ENCODE results near the gene AGR3.
A peak's percentile ranks its signal among the peaks of the same experiment; 100 is the strongest.

AGR3 gene

GRCh38 chr7:16915405-16915804 lies 33.6 kb upstream of the AGR3 start:
- no peak overlapping the region for H3K4me3 ChIP-seq (ENCODE audit: low read length)
- no peaks in the 10 kb centered on the region for H3K27me3 ChIP-seq (ENCODE audit: insufficient read depth, low read length)
- peak overlapping the region; percentile 41 for H2AFZ ChIP-seq (ENCODE audit: low read depth, low read length)
- no peaks in the 10 kb centered on the region for H3K36me3 ChIP-seq (ENCODE audit: insufficient read depth, low read length)
- H3K9me3 ChIP-seq (ENCODE audit: low read length): peaks cover 2% of the 10 kb centered on the region
- peaks cover 23% of the 10 kb centered on the region for H3K4me1 ChIP-seq (ENCODE audit: insufficient read depth, low read length)

DNA sequence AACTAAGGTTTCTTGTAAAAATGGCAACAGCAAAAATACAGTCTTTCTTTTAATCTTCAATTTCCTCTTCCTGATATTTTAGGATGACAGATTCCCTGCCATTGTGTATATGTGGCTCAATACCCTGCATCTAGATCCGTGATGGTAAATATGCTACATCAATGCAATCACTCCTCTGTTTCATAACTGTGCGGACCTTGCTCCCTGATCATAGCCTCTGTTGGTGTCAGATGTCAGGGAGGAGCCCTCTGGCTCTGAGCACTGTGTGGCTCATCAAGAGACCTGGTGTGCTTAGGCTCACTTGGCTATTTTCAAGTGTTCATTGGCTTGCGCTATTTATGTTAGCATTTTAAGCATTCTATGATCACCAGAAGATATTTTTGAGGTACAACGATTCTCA lies 33.0 kb upstream of the AGR3 start:
- H3K36me3 ChIP-seq (ENCODE audit: insufficient read depth, low read length): no peaks in the 10 kb centered on the region
- H3K9me3 ChIP-seq (ENCODE audit: low read length): peaks cover 2% of the 10 kb centered on the region
- H2AFZ ChIP-seq (ENCODE audit: low read depth, low read length): no peak overlapping the region
- no peaks in the 10 kb centered on the region for H3K27me3 ChIP-seq (ENCODE audit: insufficient read depth, low read length)
- peaks cover 23% of the 10 kb centered on the region for H3K4me1 ChIP-seq (ENCODE audit: insufficient read depth, low read length)
- no peak overlapping the region for H3K4me3 ChIP-seq (ENCODE audit: low read length)

- Histone ChIP-seq H2AFZ (ENCODE audit: low read depth, low read length) (no peak overlapping the region), H3K4me3 (ENCODE audit: low read length) (no peak overlapping the region), H3K9me3 (ENCODE audit: low read length) (peaks cover 2% of the 10 kb centered on the region), H3K36me3 (ENCODE audit: insufficient read depth, low read length) (no peaks in the 10 kb centered on the region), H3K27me3 (ENCODE audit: insufficient read depth, low read length) (no peaks in the 10 kb centered on the region), H3K4me1 (ENCODE audit: insufficient read depth, low read length) (peaks cover 23% of the 10 kb centered on the region)
Observed at GRCh38 chr7:16913643-16914042, 31.9 kb upstream of the AGR3 start.

DNA sequence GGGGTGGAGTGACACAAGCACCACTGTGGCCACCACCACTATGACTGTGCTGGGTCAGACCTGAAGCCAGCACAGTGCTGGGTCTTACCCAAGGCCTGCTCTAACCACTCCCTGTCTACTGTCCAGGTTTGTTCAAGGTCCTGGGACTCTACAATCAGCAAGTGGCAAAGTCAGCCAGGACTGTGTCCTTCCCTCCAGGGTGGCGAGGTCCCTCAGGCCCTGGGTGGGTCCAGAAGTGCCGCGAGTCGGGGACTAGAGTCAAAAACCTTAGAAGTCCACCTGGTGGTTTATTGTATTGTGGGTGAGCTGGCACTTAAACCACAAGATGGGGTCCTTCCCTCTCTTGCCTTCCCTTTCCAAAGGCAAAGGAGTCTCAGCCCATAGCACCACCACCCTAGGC lies 30.8 kb upstream of the AGR3 start:
- no peak overlapping the region for H2AFZ ChIP-seq (ENCODE audit: low read depth, low read length)
- peaks cover 17% of the 10 kb centered on the region for H3K4me1 ChIP-seq (ENCODE audit: insufficient read depth, low read length)
- H3K27me3 ChIP-seq (ENCODE audit: insufficient read depth, low read length): no peaks in the 10 kb centered on the region
- peaks cover 2% of the 10 kb centered on the region for H3K9me3 ChIP-seq (ENCODE audit: low read length)
- H3K4me3 ChIP-seq (ENCODE audit: low read length): no peak overlapping the region
- no peaks in the 10 kb centered on the region for H3K36me3 ChIP-seq (ENCODE audit: insufficient read depth, low read length)

GRCh38 chr7:16908561-16908960 lies 26.8 kb upstream of the AGR3 start:
- Histone ChIP-seq H3K9me3 (ENCODE audit: low read length) (peaks cover 2% of the 10 kb centered on the region), H2AFZ (ENCODE audit: low read depth, low read length) (no peak overlapping the region), H3K27me3 (ENCODE audit: insufficient read depth, low read length) (no peaks in the 10 kb centered on the region), H3K4me3 (ENCODE audit: low read length) (no peak overlapping the region), H3K36me3 (ENCODE audit: insufficient read depth, low read length) (no peaks in the 10 kb centered on the region), H3K4me1 (ENCODE audit: insufficient read depth, low read length) (peaks cover 18% of the 10 kb centered on the region)

GRCh38 chr7:16905300-16906044 lies 23.7 kb upstream of the AGR3 start:
- H3K9me3 ChIP-seq (ENCODE audit: low read length): peaks cover 4% of the 10 kb centered on the region
- peaks cover 18% of the 10 kb centered on the region for H3K4me1 ChIP-seq (ENCODE audit: insufficient read depth, low read length)
- H2AFZ ChIP-seq (ENCODE audit: low read depth, low read length): peak overlapping the region; percentile 48
- no peaks in the 10 kb centered on the region for H3K27me3 ChIP-seq (ENCODE audit: insufficient read depth, low read length)
- H3K4me3 ChIP-seq (ENCODE audit: low read length): no peak overlapping the region
- no peaks in the 10 kb centered on the region for H3K36me3 ChIP-seq (ENCODE audit: insufficient read depth, low read length)

GRCh38 chr7:16904076-16904475 lies 22.3 kb upstream of the AGR3 start:
- Histone ChIP-seq H3K27me3 (ENCODE audit: insufficient read depth, low read length) (no peaks in the 10 kb centered on the region), H2AFZ (ENCODE audit: low read depth, low read length) (no peak overlapping the region), H3K4me3 (ENCODE audit: low read length) (no peak overlapping the region), H3K4me1 (ENCODE audit: insufficient read depth, low read length) (peaks cover 18% of the 10 kb centered on the region), H3K9me3 (ENCODE audit: low read length) (peaks cover 6% of the 10 kb centered on the region), H3K36me3 (ENCODE audit: insufficient read depth, low read length) (no peaks in the 10 kb centered on the region)

DNA sequence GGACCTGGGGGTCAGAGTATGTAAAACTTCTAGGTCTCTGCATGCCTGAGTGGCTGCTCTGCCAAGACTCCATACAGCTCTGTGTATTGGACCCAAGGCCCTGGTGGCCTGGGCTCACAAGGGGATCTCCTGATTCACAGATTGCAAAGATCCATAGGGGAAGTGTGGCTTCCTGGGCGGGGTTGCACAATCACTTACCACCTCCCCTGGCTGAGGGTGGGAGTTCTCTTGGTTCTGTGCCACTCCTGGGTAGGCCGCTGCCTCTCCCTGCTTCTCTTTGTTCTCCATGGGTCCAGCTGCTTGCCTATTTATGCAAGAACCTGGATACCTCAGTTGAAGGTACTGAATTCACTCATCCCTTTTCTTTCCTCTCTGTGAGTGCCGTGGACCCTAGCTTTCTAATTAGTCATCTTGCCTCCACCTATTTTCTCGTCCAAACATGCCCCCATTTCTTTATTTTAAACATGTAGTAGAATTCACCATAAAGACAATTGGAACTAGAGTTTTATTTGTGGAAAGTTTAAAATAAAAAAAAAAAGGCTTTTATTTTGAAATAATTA lies 18.5 kb upstream of the AGR3 start:
- no peak overlapping the region for H2AFZ ChIP-seq (ENCODE audit: low read depth, low read length)
- peaks cover 7% of the 10 kb centered on the region for H3K9me3 ChIP-seq (ENCODE audit: low read length)
- no peaks in the 10 kb centered on the region for H3K27me3 ChIP-seq (ENCODE audit: insufficient read depth, low read length)
- H3K36me3 ChIP-seq (ENCODE audit: insufficient read depth, low read length): no peaks in the 10 kb centered on the region
- no peak overlapping the region for H3K4me3 ChIP-seq (ENCODE audit: low read length)
- H3K4me1 ChIP-seq (ENCODE audit: insufficient read depth, low read length): peaks cover 10% of the 10 kb centered on the region

DNA sequence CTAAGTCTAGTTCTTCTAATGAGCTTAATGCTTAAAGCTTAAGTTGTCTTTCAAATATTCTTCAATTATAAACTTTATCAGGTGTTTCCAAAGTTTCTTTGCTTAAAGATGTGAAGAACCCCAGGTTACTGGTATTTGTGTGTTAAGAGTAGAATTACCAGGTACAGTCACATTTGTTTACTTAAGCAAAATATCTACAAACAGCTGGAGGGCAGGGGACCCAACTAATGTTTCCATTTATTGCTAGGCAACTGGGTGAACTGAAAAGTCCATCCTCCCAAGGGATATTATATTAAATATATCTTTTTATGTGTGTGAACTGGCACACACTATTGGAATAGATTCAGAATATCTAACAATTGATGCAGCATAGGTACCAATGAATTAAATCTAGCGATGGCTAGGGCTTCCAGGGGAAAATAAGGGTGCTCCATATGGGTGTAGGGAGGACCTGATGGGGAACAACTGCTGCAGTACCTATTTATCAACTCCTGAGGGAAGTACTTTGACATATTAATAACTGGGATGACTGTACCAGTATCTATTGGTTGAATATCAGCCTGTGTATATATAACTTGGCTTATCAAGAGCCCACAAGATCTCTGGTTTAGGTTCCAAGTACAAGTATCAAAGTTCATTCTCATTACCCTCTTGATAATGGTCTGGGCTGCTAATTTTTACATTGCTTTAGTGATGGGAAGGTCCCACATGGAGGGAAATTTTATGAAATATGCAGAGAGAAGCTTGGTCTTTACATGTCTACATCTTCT lies 10.3 kb upstream of the AGR3 start:
- H3K4me1 ChIP-seq (ENCODE audit: insufficient read depth, low read length): no peaks in the 10 kb centered on the region
- no peaks in the 10 kb centered on the region for H3K9me3 ChIP-seq (ENCODE audit: low read length)
- H3K27me3 ChIP-seq (ENCODE audit: insufficient read depth, low read length): no peaks in the 10 kb centered on the region
- no peak overlapping the region for H3K4me3 ChIP-seq (ENCODE audit: low read length)
- H3K36me3 ChIP-seq (ENCODE audit: insufficient read depth, low read length): no peaks in the 10 kb centered on the region
- peak overlapping the region; percentile 47 for H2AFZ ChIP-seq (ENCODE audit: low read depth, low read length)

DNA sequence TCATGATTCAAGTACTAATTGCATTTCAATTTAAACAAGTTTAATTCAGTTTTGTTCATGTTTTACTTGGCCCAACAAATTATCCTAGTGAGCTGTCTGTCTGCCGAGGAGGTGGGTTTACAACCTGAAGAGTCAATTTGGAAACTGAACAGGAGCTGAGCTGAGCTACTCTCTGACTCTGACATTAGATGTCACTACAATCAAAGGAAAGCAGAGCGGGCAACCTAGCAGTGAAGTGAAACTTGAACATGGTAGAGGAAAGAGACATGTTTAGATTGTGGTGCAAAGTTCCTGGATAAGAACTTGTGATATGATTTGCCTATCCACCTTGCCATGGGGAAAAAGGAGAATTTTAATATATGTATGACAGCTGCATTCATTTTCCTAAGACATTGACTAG lies 9.6 kb upstream of the AGR3 start:
- peak overlapping the region; percentile 47 for H2AFZ ChIP-seq (ENCODE audit: low read depth, low read length)
- no peaks in the 10 kb centered on the region for H3K27me3 ChIP-seq (ENCODE audit: insufficient read depth, low read length)
- no peaks in the 10 kb centered on the region for H3K36me3 ChIP-seq (ENCODE audit: insufficient read depth, low read length)
- no peaks in the 10 kb centered on the region for H3K4me1 ChIP-seq (ENCODE audit: insufficient read depth, low read length)
- H3K4me3 ChIP-seq (ENCODE audit: low read length): no peak overlapping the region
- peaks cover 1% of the 10 kb centered on the region for H3K9me3 ChIP-seq (ENCODE audit: low read length)

DNA sequence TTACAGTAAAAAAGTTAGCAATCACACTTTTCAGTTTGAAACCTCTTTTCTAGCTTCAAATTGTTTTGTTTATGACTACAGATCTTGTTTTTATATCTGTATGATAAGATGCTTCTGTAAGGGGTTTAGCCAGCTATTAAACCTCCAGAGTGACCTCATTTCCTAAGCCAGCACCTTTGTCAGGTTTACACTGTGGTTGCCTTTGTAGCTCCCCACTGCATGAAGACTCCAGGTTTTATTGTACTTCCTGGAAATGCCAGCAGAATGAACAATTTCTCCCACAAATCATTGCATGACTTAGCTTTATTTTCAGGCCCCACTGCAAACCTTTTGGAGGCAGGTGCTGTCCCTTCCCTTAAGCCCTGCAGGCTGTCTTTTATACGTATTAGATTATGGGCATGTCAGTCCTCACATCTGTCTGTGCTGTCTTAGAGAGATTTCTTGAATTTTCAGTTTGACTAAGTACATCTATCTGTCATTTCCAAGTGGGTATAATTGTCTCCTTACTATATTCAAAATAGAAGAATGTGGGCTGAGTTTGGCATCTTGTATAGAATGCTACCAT lies 8.2 kb upstream of the AGR3 start:
- peaks cover 1% of the 10 kb centered on the region for H3K9me3 ChIP-seq (ENCODE audit: low read length)
- H3K36me3 ChIP-seq (ENCODE audit: insufficient read depth, low read length): no peaks in the 10 kb centered on the region
- no peak overlapping the region for H2AFZ ChIP-seq (ENCODE audit: low read depth, low read length)
- H3K27me3 ChIP-seq (ENCODE audit: insufficient read depth, low read length): no peaks in the 10 kb centered on the region
- H3K4me1 ChIP-seq (ENCODE audit: insufficient read depth, low read length): no peaks in the 10 kb centered on the region
- no peak overlapping the region for H3K4me3 ChIP-seq (ENCODE audit: low read length)

GRCh38 chr7:16889305-16889704 lies 7.5 kb upstream of the AGR3 start:
- Histone ChIP-seq H3K9me3 (ENCODE audit: low read length) (peaks cover 1% of the 10 kb centered on the region), H2AFZ (ENCODE audit: low read depth, low read length) (no peak overlapping the region), H3K36me3 (ENCODE audit: insufficient read depth, low read length) (no peaks in the 10 kb centered on the region), H3K27me3 (ENCODE audit: insufficient read depth, low read length) (no peaks in the 10 kb centered on the region), H3K4me1 (ENCODE audit: insufficient read depth, low read length) (no peaks in the 10 kb centered on the region), H3K4me3 (ENCODE audit: low read length) (no peak overlapping the region)

DNA sequence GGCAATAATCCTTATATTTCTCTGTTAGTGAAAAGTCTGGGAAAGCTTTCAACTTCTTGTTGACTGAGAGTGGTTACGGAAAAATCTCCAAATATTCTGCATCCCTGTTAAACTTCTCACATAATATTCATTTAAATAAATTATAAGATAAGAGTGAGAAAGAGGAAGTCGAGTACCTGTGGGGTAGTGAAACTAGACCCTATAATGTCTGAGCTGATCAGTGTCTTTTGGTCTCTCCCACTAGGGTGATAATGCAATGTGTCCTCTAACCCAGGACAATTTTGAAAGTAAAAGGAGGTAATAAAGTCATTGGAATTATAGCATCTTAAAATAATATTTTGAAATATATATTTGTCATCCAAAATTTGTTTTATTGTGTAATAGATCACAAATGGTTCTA lies 2.1 kb upstream of the AGR3 start:
- H3K9me3 ChIP-seq (ENCODE audit: low read length): peaks cover 1% of the 10 kb centered on the region
- no peaks in the 10 kb centered on the region for H3K27me3 ChIP-seq (ENCODE audit: insufficient read depth, low read length)

More for the DNA sequence above, 2.1 kb upstream of the AGR3 start:
- Histone ChIP-seq H3K36me3 (ENCODE audit: insufficient read depth, low read length) (no peaks in the 10 kb centered on the region), H3K4me1 (ENCODE audit: insufficient read depth, low read length) (peaks cover 5% of the 10 kb centered on the region), H2AFZ (ENCODE audit: low read depth, low read length) (no peak overlapping the region), H3K4me3 (ENCODE audit: low read length) (no peak overlapping the region)

Measured in neuron (in vitro differentiated cells).